HCT116 (cell line): ENCODE measurements around the gene CDC42BPA. TPM values are rescaled to one million over a fixed set of nuclear protein-coding genes. Genes with fewer than 3 reads are reported as not detected.
A peak's percentile ranks its signal among the peaks of the same experiment; 100 is the strongest.

Source experiments
- ATAC-seq: fragments of 200-7000 bp; cut with Tn5 transposase; 2 replicates; pipeline ENCODE4 v1.9.1; 2020; ENCODE audit warnings: mild to moderate bottlenecking, moderate library complexity
- BruUV-seq: library from RNA; stranded (reverse); fragments of 400-500 nt; replicated peaks from 2 replicates; lab custom pipeline; 2021; lab: Mats Ljungman, UMichigan
- CTCF ChIA-PET: fragments of 300-600 bp; sonication (Branson Sonifier 250); formaldehyde crosslinking; loops from one replicate; lab custom pipeline; 2021; ENCODE audit warnings: antibody characterized with exemption; lab: Charles Lee
- POLR2A ChIA-PET: fragments of 300-600, 350-600 bp; sonication (Branson Sonifier 250); formaldehyde crosslinking; loops from one replicate; lab custom pipeline; 2021; ENCODE audit warnings: antibody characterized with exemption; lab: Charles Lee
- RAD21 ChIA-PET, 2 experiments: fragments of 300-600 bp; sonication (Branson Sonifier 250); formaldehyde crosslinking; loops; one replicate each; lab custom pipeline; 2023; ENCODE audit warnings: low total read pairs in 2 of 2; ENCODE audit not compliant: uncharacterized antibody in 2 of 2, unreplicated experiment in 2 of 2, low non-redundant PET in 1 of 2; lab: Charles Lee
- DNase-seq: peaks from one replicate; pipeline ENCODE4 v3.0.0-alpha.2; 2010; ENCODE audit warnings: low read depth, low spot score
- H2AFZ ChIP-seq: fragments of 200-600 bp; shearing (Covaris generic), sonication (generic); 2 replicates; pipeline ENCODE4 v1.6.1; 2017; ENCODE audit warnings: low read depth, mixed run types, mixed read lengths, antibody characterized with exemption, low read length; ENCODE audit not compliant: poor library complexity, severe bottlenecking
- H3K27ac ChIP-seq: 2 replicates; pipeline ENCODE4 v1.5.1; 2012; ENCODE audit warnings: low read depth, low read length
- H3K27me3 ChIP-seq: fragments of 200-600 bp; sonication (generic); 2 replicates; pipeline ENCODE4 v1.6.1; 2016; ENCODE audit warnings: mixed run types, low read length, mixed read lengths; ENCODE audit not compliant: insufficient read depth
- H3K36me3 ChIP-seq, 2 experiments: fragments of 200-500 bp in 1 of 2; fragments of 200-600 bp in 1 of 2; sonication (Bioruptor generic) in 1 of 2; sonication (generic) in 1 of 2; 2 replicates each; pipeline versions ENCODE4 v1.5.1 to v1.6.1; 2014 to 2016; ENCODE audit warnings: low read length in 2 of 2, inconsistent platforms in 1 of 2, mixed read lengths in 1 of 2, mixed run types in 1 of 2; ENCODE audit not compliant: insufficient read depth in 2 of 2, control insufficient read depth in 1 of 2
- H3K4me1 ChIP-seq, 2 experiments: fragments of 200-600 bp in 1 of 2; sonication (generic) in 1 of 2; 2 replicates each; pipeline versions ENCODE4 v1.5.1 to v1.6.1; 2012 to 2017; ENCODE audit warnings: low read length in 2 of 2, inconsistent platforms in 1 of 2, mild to moderate bottlenecking in 1 of 2, mixed read lengths in 1 of 2, mixed run types in 1 of 2, moderate library complexity in 1 of 2; ENCODE audit not compliant: insufficient read depth in 2 of 2, control insufficient read depth in 1 of 2
- H3K4me2 ChIP-seq: fragments of 200-600 bp; sonication (generic); 2 replicates; pipeline ENCODE4 v1.6.1; 2017; ENCODE audit warnings: mixed run types, low read length, mixed read lengths
- H3K4me3 ChIP-seq, 2 experiments: fragments of 200-600 bp in 1 of 2; sonication (generic) in 1 of 2; replicated peaks in 1 of 2; 2 replicates each; pipeline ENCODE4 v1.5.1; 2011 to 2016; ENCODE audit warnings: low read length in 2 of 2, control low read depth in 1 of 2, low read depth in 1 of 2, mild to moderate bottlenecking in 1 of 2, mixed read lengths in 1 of 2, mixed run types in 1 of 2
- H3K79me2 ChIP-seq: fragments of 200-600 bp; sonication (generic); 2 replicates; pipeline ENCODE4 v1.6.1; 2017; ENCODE audit warnings: mild to moderate bottlenecking, mixed run types, low read length, moderate library complexity, mixed read lengths; ENCODE audit not compliant: insufficient read depth
- H3K9ac ChIP-seq: fragments of 200-600 bp; sonication (generic); 2 replicates; pipeline ENCODE4 v1.6.1; 2016; ENCODE audit warnings: low read length, mixed read lengths
- H3K9me2 ChIP-seq: fragments of 200-600 bp; sonication (generic), shearing (Covaris generic); 2 replicates; pipeline ENCODE4 v1.6.1; 2017; ENCODE audit warnings: mixed run types, mild to moderate bottlenecking, moderate library complexity; ENCODE audit not compliant: insufficient read depth
- H3K9me3 ChIP-seq, 2 experiments: fragments of 200-500 bp in 1 of 2; fragments of 200-600 bp in 1 of 2; sonication (Bioruptor generic) in 1 of 2; sonication (generic) in 1 of 2; 2 replicates each; pipeline ENCODE4 v1.6.1; 2014 to 2017; ENCODE audit warnings: low read length in 2 of 2, mixed read lengths in 2 of 2, inconsistent platforms in 1 of 2, low read depth in 1 of 2, mild to moderate bottlenecking in 1 of 2, mixed run types in 1 of 2, moderate library complexity in 1 of 2; ENCODE audit not compliant: control insufficient read depth in 1 of 2, insufficient read depth in 1 of 2
- H4K20me1 ChIP-seq: fragments of 200-600 bp; sonication (generic), shearing (Covaris generic); 2 replicates; pipeline ENCODE4 v1.6.1; 2017; ENCODE audit warnings: mixed run types, mild to moderate bottlenecking, moderate library complexity; ENCODE audit not compliant: insufficient read depth
- CBX3 ChIP-seq: IDR thresholded peaks from 2 replicates; pipeline ENCODE4 v1.6.1; 2012; ENCODE audit warnings: low read depth
- CEBPB ChIP-seq: IDR thresholded peaks from 2 replicates; pipeline ENCODE4 v1.6.1; 2012; ENCODE audit warnings: low read depth
- ELF1 ChIP-seq: IDR thresholded peaks from 2 replicates; pipeline ENCODE4 v1.6.1; 2012; ENCODE audit warnings: low read depth, borderline replicate concordance
- FOSL1 ChIP-seq: IDR thresholded peaks from 2 replicates; pipeline ENCODE4 v1.6.1; 2012; ENCODE audit warnings: low read depth
- JUND ChIP-seq: IDR thresholded peaks from 2 replicates; pipeline ENCODE4 v1.6.1; 2012
- POLR2A ChIP-seq: IDR thresholded peaks from 2 replicates; pipeline ENCODE4 v1.7.0; 2011; ENCODE audit warnings: borderline replicate concordance; ENCODE audit not compliant: insufficient read depth, insufficient read length; ENCODE audit errors: extremely low read depth
- RAD21 ChIP-seq: IDR thresholded peaks from 2 replicates; pipeline ENCODE4 v1.6.1; 2012; ENCODE audit warnings: low read depth, mild to moderate bottlenecking
- SIN3A ChIP-seq: IDR thresholded peaks from 2 replicates; pipeline ENCODE4 v1.6.1; 2012; ENCODE audit warnings: low read depth
- SP1 ChIP-seq: IDR thresholded peaks from 2 replicates; pipeline ENCODE4 v1.6.1; 2012; ENCODE audit warnings: low read depth
- SRF ChIP-seq: IDR thresholded peaks from 2 replicates; pipeline ENCODE4 v1.6.1; 2012; ENCODE audit warnings: low read depth
- YY1 ChIP-seq: IDR thresholded peaks from 2 replicates; pipeline ENCODE4 v1.6.1; 2011; ENCODE audit warnings: low read length, low read depth, moderate library complexity, mild to moderate bottlenecking; ENCODE audit not compliant: insufficient replicate concordance; ENCODE audit errors: extremely low read depth
- intact Hi-C: fragments of 100-400 bp; cut with micrococcal nuclease; formaldehyde crosslinking; loops from 2 replicates; pipeline ENCODE4 v1.10.0; 2022
- total RNA-seq: library from RNA; stranded (reverse); gene quantifications from one replicate; pipeline ENCODE4 v1.2.1, GENCODE V29; 2021; ENCODE audit not compliant: unreplicated experiment
- TF ChIP-seq, protein P1 (sequence below): IDR thresholded peaks from 2 replicates; pipeline ENCODE4 v1.6.1; 2012
- TF ChIP-seq, protein P2 (sequence below): IDR thresholded peaks from 2 replicates; pipeline ENCODE4 v1.6.1; 2012

Gene CDC42BPA
- total RNA-seq, 1 experiment from 2014 or later, result 44.0 TPM

- BruUV-seq, result no TSS peak
- POLR2A ChIA-PET, result no interaction called here
- TF ChIP-seq, protein P1, sequence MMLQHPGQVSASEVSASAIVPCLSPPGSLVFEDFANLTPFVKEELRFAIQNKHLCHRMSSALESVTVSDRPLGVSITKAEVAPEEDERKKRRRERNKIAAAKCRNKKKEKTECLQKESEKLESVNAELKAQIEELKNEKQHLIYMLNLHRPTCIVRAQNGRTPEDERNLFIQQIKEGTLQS, result no peak
- TF ChIP-seq, all 23 proteins: peak for 0
- RAD21 ChIA-PET, result no interaction called here
- no peaks in the 10 kb centered on the region for H4K20me1 ChIP-seq
- CTCF ChIA-PET, result no interaction called here
- ATAC-seq (no peak), DNase-seq (no peak)
- no peak overlapping the region for H3K27ac ChIP-seq
- H2AFZ ChIP-seq, result no peak overlapping the region
- peaks cover 62% of the 10 kb centered on the region for H3K79me2 ChIP-seq
- H3K9ac ChIP-seq, result no peak overlapping the region
- H3K9me3 ChIP-seq, result no peaks in the 10 kb centered on the region
- intact Hi-C loops, result no loop called here
- H3K36me3 ChIP-seq, result no peaks in the 10 kb centered on the region
- no peaks in the 10 kb centered on the region for H3K9me2 ChIP-seq
- H3K4me1 ChIP-seq, result peaks cover 0 to 18% of the 10 kb centered on the region in 2 experiments; a peak in 2 of 4 replicates
- H3K27me3 ChIP-seq, result no peaks in the 10 kb centered on the region
- no peak overlapping the region for H3K4me3 ChIP-seq
- H3K4me2 ChIP-seq, result no peak overlapping the region
These were observed 90.5 kb downstream of the CDC42BPA start for GRCh38 chr1:227227761-227228160.

DNA sequence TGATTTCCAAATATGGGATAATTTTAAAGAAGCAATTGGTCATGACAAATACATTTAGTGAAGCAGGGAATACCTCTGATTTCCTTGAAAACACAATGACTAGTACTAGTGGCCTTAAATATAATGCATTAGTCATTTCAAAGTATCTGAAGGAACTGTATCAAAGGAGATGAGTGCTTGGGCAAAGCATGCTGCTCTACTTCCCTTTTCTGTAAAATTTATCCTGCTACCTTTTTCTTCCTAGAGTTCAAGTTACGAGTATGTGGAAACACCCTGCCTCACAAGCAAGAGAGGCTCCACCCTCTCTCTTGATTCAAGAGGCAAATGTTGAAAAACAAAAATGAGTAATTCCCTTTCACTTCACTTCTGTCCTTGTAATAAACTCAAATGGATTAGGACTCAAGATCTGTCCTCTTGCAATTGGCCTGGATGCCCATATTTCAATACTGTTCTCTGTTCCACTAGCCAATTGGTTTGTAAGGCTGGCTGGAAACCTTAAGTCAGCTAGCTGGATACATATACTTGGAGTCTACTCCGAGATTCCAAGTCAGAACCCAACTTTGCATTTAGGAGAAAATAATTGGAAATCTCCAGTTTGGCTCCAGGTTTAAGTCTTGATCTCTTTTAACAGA, 92.5 kb downstream of the CDC42BPA start:
- intact Hi-C loops, result no loop called here
- Histone ChIP-seq H3K79me2 (peaks cover 70% of the 10 kb centered on the region), H3K4me3 (no peak overlapping the region), H3K27me3 (no peaks in the 10 kb centered on the region), H3K36me3 (no peaks in the 10 kb centered on the region), H3K4me2 (peak overlapping the region; percentile 41), H3K9me2 (no peaks in the 10 kb centered on the region), H3K9ac (no peak overlapping the region; the same call in 1 of the 2 replicates), H3K4me1 (peaks cover 0 to 18% of the 10 kb centered on the region in 2 experiments; a peak in 2 of 4 replicates), H4K20me1 (no peaks in the 10 kb centered on the region), H2AFZ (no peak overlapping the region), H3K9me3 (no peaks in the 10 kb centered on the region), H3K27ac (no peak overlapping the region; the same call in 1 of the 2 replicates)
- ChIA-PET POLR2A (no interaction called here), RAD21 (no interaction called here), CTCF (no interaction called here)
- no peak for TF ChIP-seq SIN3A
- peak; percentile 51 for TF ChIP-seq SRF
- TF ChIP-seq YY1, result no peak
- peak; percentile 63; the same call in 1 of the 2 replicates for TF ChIP-seq CEBPB
- TF ChIP-seq, protein P2, sequence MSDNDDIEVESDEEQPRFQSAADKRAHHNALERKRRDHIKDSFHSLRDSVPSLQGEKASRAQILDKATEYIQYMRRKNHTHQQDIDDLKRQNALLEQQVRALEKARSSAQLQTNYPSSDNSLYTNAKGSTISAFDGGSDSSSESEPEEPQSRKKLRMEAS, result peak; percentile 42; the same call in 1 of the 2 replicates
- peak; percentile 16; the same call in 1 of the 2 replicates for TF ChIP-seq ELF1
- TF ChIP-seq RAD21, result no peak
- TF ChIP-seq FOSL1, result peak; percentile 64
- no peak for TF ChIP-seq POLR2A
- TF ChIP-seq JUND, result peak; percentile 57; the same call in 1 of the 2 replicates
- peak; percentile 57; the same call in 1 of the 2 replicates for TF ChIP-seq CBX3
- peak; percentile 69 for TF ChIP-seq SP1
- no TSS peak for BruUV-seq
- peak; percentile 63 for ATAC-seq
- DNase-seq, result peak; percentile 35
